GM19240 (cell line): ENCODE data around the gene SLC46A1.

ENCODE experiments used
- DNase-seq: peaks from one replicate; pipeline ENCODE4 v3.0.0; 2011; ENCODE audit warnings: low spot score; ENCODE audit not compliant: insufficient read length

Gene SLC46A1

DNA sequence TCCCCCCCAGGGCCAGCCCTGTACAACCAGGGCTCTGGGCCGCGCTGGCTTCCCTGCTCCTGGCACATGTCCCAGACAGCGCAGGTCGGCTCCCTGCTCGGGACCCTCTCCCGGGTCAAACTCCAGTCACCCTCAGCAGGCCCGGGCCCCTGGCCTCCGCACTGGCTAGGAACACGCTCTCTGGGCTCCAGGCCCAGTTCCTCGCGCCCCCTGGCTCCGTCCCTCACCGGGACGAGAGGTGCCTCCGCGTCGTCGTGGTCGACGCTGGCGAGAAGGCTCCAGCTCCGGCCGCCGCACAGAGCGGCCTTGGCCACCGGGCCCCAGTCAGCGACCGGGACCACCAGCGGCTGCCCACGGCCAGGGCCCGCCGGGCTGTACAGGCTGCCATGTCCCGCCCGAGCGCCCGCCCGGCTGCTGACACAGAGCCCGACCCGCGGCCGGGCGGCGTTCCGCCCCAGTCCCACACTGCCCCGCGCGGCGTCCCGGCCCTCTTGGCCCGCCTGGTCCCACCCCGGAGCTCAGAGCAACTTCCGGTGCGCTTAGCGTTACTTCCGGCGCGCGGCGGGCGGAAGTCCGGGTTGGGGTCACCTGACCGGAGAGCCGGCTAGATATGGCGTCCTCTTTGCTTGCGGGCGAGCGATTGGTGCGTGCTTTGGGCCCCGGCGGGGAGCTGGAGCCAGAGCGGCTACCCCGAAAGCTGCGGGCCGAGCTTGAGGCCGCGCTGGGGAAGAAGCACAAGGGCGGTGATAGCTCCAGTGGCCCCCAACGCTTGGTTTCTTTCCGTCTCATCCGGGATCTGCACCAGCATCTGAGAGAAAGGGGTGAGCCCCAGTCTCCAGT lies 48.7 kb downstream of the SLC46A1 start, which contains the start of gene POLDIP2:
Gene POLDIP2, minus strand, starts transcription at position 467 of the 840 bp plus-strand sequence. Its CDS starts 79 bp downstream, at position 388.
- peak; percentile 96 for DNase-seq

- DNase-seq: no peak
These were observed 55.7 kb downstream of the SLC46A1 start for GRCh38 chr17:28350271-28350670.

GRCh38 chr17:28348979-28349378 lies 57.0 kb downstream of the SLC46A1 start:
- no peak for DNase-seq

- DNase-seq: no peak
These were observed 58.6 kb downstream of the SLC46A1 start for GRCh38 chr17:28347261-28347891.

- DNase-seq: no peak
These were observed 59.2 kb downstream of the SLC46A1 start for GRCh38 chr17:28346746-28347246.

- no peak for DNase-seq
These were observed 59.8 kb downstream of the SLC46A1 start for GRCh38 chr17:28346199-28346580.

DNA sequence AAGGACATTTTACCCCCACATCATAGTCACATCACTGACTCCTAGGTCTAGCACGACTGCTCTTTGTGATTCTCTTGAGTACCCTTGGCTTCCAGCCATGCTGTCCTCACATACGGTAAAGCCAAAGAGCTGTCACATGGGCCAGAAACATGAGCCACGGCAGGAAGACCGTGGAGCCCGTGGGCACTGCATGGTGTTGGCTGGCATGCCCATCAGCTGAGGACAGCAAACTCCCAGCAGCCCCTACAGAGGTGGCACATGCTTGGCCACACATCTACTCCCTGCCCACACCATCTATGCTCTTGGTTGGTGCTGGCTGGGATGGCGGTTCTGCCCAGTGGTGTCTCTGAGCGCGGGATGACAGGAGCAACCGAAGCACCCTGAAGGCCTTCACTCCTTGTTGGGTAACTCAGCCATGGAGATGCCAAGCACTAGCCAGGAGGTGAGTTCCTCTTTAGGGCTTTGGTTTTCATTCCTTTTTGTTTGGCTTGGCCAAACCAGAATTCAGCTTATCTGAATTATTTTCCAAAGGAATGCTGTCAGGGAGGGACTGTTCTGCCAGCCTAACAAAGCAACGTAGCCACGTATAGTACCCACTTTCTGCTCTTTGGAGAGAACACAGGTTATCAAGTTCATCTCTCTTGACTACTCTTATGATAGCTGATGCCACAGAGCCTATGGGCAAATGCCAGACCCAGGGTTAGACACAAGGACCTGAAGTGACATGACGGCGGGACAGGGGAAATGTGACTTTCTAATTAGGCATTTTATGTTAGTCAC lies 60.4 kb downstream of the SLC46A1 start:
- DNase-seq: no peak
